Sigmoid colon (tissue), 7 donors: ENCODE measurements around the gene MED14. TPM values are rescaled to one million over a fixed set of nuclear protein-coding genes. Genes with fewer than 3 reads are reported as not detected.

Experiments
- DNase-seq: peaks from one replicate; pipeline ENCODE4 v3.0.0-alpha.2; 2019
- H3K27ac ChIP-seq, 4 donors: fragments of 200-600 bp; sonication (generic); one replicate each; pipeline ENCODE4 v1.5.1; 2016 to 2019; ENCODE audit warnings: mild to moderate bottlenecking in 1 of 4
- H3K27me3 ChIP-seq, 3 donors: fragments of 200-600 bp; sonication (generic); one replicate each; pipeline ENCODE4 v1.5.1; 2019; ENCODE audit warnings: mild to moderate bottlenecking in 1 of 3
- H3K36me3 ChIP-seq, 4 donors: fragments of 200-600 bp; sonication (generic); one replicate each; pipeline ENCODE4 v1.5.1; 2016 to 2019
- H3K4me1 ChIP-seq, 4 donors: fragments of 200-600 bp; sonication (generic); one replicate each; pipeline ENCODE4 v1.5.1; 2017 to 2019
- H3K4me3 ChIP-seq, 4 donors: fragments of 200-600 bp; sonication (generic); one replicate each; pipeline ENCODE4 v1.5.1; 2017 to 2019; ENCODE audit warnings: mild to moderate bottlenecking in 2 of 4, moderate library complexity in 1 of 4
- H3K9me3 ChIP-seq, 4 donors: fragments of 200-600 bp in 3 of 4; sonication (generic) in 3 of 4; one replicate each; pipeline versions ENCODE4 v1.5.1 to v1.6.1; 2013 to 2019
- CTCF ChIP-seq, 4 experiments: fragments of 450-650 bp in 3 of 4; fragments of 200-600 bp in 1 of 4; IDR thresholded peaks; one replicate each; pipeline ENCODE4 v1.5.1; 2016 to 2019; ENCODE audit warnings: antibody characterized with exemption in 4 of 4, mild to moderate bottlenecking in 3 of 4, moderate library complexity in 2 of 4
- EP300 ChIP-seq, 4 donors: sonication (generic); formaldehyde crosslinking; IDR thresholded peaks; one replicate each; pipeline ENCODE4 v1.6.1; 2017; ENCODE audit warnings: antibody characterized with exemption in 4 of 4
- POLR2A ChIP-seq, 2 donors: fragments of 450-650 bp; IDR thresholded peaks; one replicate each; pipeline ENCODE4 v1.6.1; 2016; ENCODE audit warnings: antibody characterized with exemption in 2 of 2, mild to moderate bottlenecking in 2 of 2, moderate library complexity in 2 of 2
- POLR2AphosphoS5 ChIP-seq, 4 donors: sonication (generic); formaldehyde crosslinking; IDR thresholded peaks; one replicate each; pipeline ENCODE4 v1.6.1; 2017; ENCODE audit warnings: antibody characterized with exemption in 4 of 4
- WGBS, 2 donors: extraction: QIAGEN DNeasy Blood & Tissue Kit; methylation state at CpG; one replicate each; pipeline ENCODE4 v1.1.7; 2013; 5-methylcytosine and 5-hydroxymethylcytosine counted together
- intact Hi-C: fragments of 100-400 bp; cut with DNase I; formaldehyde crosslinking; loops from one replicate; pipeline ENCODE4 v1.15.1; 2023
- polyA plus RNA-seq, 3 donors: library from polyadenylated mRNA; stranded (reverse); fragments of 200-250 nt; gene quantifications; one replicate each; pipeline ENCODE4 v1.2.3, GENCODE V29; 2013
- total RNA-seq, 4 donors: library from RNA; depleted of rRNA; stranded (reverse); fragments of >200 nt; gene quantifications; one replicate each; pipeline ENCODE4 v1.1.0, GENCODE V29; 2016
- donor health status: healthy with polysubstance abuse.
- donor health status: Bipolar disorder and iron deficiency.
- donor health status: healthy.

Gene MED14
- total and polyA plus RNA-seq, 7 donors, result 8.4 to 51.6 (median 23.9) TPM

- H3K4me1 ChIP-seq, result peaks cover 0 to 54% (median 27%) of the 10 kb centered on the region in 4 donors
- TF ChIP-seq POLR2A (IDR thresholded peaks at IDR 0.05) (no peak), POLR2AphosphoS5 (IDR thresholded peaks at IDR 0.05) (no peak), CTCF (IDR thresholded peaks at IDR 0.05) (no peak), EP300 (IDR thresholded peaks at IDR 0.05) (no peak)
- no peaks in the 10 kb centered on the region for H3K27me3 ChIP-seq
- H3K36me3 ChIP-seq, result no peaks in the 10 kb centered on the region
- intact Hi-C loops, result loop anchor here (1.0 to 10.0 kb wide), 5 partner anchors 91 to 798 kb away; partner anchors contain the start of genes DDX3X, MED14 and NYX
- H3K9me3 ChIP-seq, result no peaks in the 10 kb centered on the region
- DNase-seq, result peak; percentile 80
- H3K4me3 ChIP-seq, result peak overlapping the region; percentile 56 to 90 (median 78)
- H3K27ac ChIP-seq, result peak overlapping the region; percentile 82 to 89 (median 85)
- 1% methylated on average over 33 of the region's 33 CpGs for WGBS, 2 donors
These were observed 88.6 kb downstream of the MED14 start for GRCh38 chrX:40646489-40647306.

- peak in 2 of 4 donors; percentile 13 to 29 for TF ChIP-seq POLR2AphosphoS5 (IDR thresholded peaks at IDR 0.05)
- TF ChIP-seq EP300 (IDR thresholded peaks at IDR 0.05), result no peak
- no peak for TF ChIP-seq CTCF (IDR thresholded peaks at IDR 0.05)
- Histone ChIP-seq H3K36me3 (no peaks in the 10 kb centered on the region), H3K27me3 (no peaks in the 10 kb centered on the region), H3K27ac (peak overlapping the region; percentile 69 to 81 (median 77)), H3K4me3 (peak overlapping the region; percentile 11 to 36 (median 30)), H3K9me3 (no peaks in the 10 kb centered on the region), H3K4me1 (peaks cover 0 to 54% (median 31%) of the 10 kb centered on the region in 4 donors)
- DNase-seq, result peak; percentile 74
- intact Hi-C loops, result loop anchor here (5.0 to 10.0 kb wide), 5 partner anchors 63 to 800 kb away; partner anchors contain the start of genes ATP6AP2, DDX3X, MED14 and NYX
- 1% methylated on average over 4 of the region's 4 CpGs for WGBS, 2 donors
These were observed 90.5 kb downstream of the MED14 start for GRCh38 chrX:40644821-40645358.

GRCh38 chrX:40644176-40644575 is 91.2 kb downstream of the MED14 start:
- no peaks in the 10 kb centered on the region for H3K9me3 ChIP-seq
- no peak for DNase-seq
- WGBS, 2 donors, result 18 to 22% methylated on average over 5 of the region's 5 CpGs
- H3K4me1 ChIP-seq, result peaks cover 0 to 54% (median 31%) of the 10 kb centered on the region in 4 donors
- TF ChIP-seq POLR2AphosphoS5 (IDR thresholded peaks at IDR 0.05) (peak in 1 of 4 donors; percentile 37), CTCF (IDR thresholded peaks at IDR 0.05) (no peak)
- no peaks in the 10 kb centered on the region for H3K36me3 ChIP-seq
- H3K4me3 ChIP-seq, result peak overlapping the region in 2 of 4 donors; percentile 33 to 36
- intact Hi-C loops, result loop anchor here (5.0 to 10.0 kb wide), 3 partner anchors 62 to 801 kb away; partner anchors contain the start of genes ATP6AP2 and NYX
- no peaks in the 10 kb centered on the region for H3K27me3 ChIP-seq
- peak overlapping the region; percentile 69 to 81 (median 77) for H3K27ac ChIP-seq

GRCh38 chrX:40637687-40638086 is 97.7 kb downstream of the MED14 start:
- H3K9me3 ChIP-seq, result no peaks in the 10 kb centered on the region
- 90 to 97% methylated on average over 3 of the region's 3 CpGs for WGBS, 2 donors
- DNase-seq, result no peak
- H3K27me3 ChIP-seq, result no peaks in the 10 kb centered on the region
- no peak overlapping the region for H3K27ac ChIP-seq
- intact Hi-C loops, result no loop called here
- TF ChIP-seq CTCF (IDR thresholded peaks at IDR 0.05) (no peak), POLR2A (IDR thresholded peaks at IDR 0.05) (no peak), POLR2AphosphoS5 (IDR thresholded peaks at IDR 0.05) (no peak), EP300 (IDR thresholded peaks at IDR 0.05) (no peak)
- no peak overlapping the region for H3K4me3 ChIP-seq
- peaks cover 0 to 45% (median 6%) of the 10 kb centered on the region in 4 donors for H3K36me3 ChIP-seq
- H3K4me1 ChIP-seq, result peaks cover 0 to 17% (median 9%) of the 10 kb centered on the region in 4 donors
